Measurements from ENCODE around the gene SGTA.

The SGTA gene

GRCh38 chr19:2809387-2810140, 26.5 kb upstream of the SGTA start:
- no peak for DNase-seq (ENCODE audit: low read depth in 2 of 2)

- DNase-seq (ENCODE audit: low read depth in 2 of 2) = no peak
These were observed 25.3 kb upstream of the SGTA start for GRCh38 chr19:2808129-2808941.

- DNase-seq (ENCODE audit: low read depth in 2 of 2) = no peak
These were observed 24.5 kb upstream of the SGTA start for GRCh38 chr19:2807379-2808128.

- DNase-seq (ENCODE audit: low read depth in 2 of 2) = no peak
These were observed 23.8 kb upstream of the SGTA start for GRCh38 chr19:2806736-2807378.

- no peak for DNase-seq (ENCODE audit: low read depth in 2 of 2)
These were observed 23.0 kb upstream of the SGTA start for GRCh38 chr19:2805991-2806649.

- DNase-seq (ENCODE audit: low read depth in 2 of 2) = no peak
These were observed 22.3 kb upstream of the SGTA start for GRCh38 chr19:2805261-2805900.

GRCh38 chr19:2804156-2805004, 21.3 kb upstream of the SGTA start:
- no peak for DNase-seq (ENCODE audit: low read depth in 2 of 2)

GRCh38 chr19:2803486-2804155, 20.5 kb upstream of the SGTA start:
- no peak for DNase-seq (ENCODE audit: low read depth in 2 of 2)

- no peak for DNase-seq (ENCODE audit: low read depth in 2 of 2)
These were observed 19.8 kb upstream of the SGTA start for GRCh38 chr19:2802826-2803225.

GRCh38 chr19:2800506-2800905, 17.4 kb upstream of the SGTA start:
- no peak for DNase-seq (ENCODE audit: low read depth in 2 of 2)

GRCh38 chr19:2799273-2800020, 16.4 kb upstream of the SGTA start:
- DNase-seq (ENCODE audit: low read depth in 2 of 2) = no peak

GRCh38 chr19:2798733-2799132, 15.7 kb upstream of the SGTA start:
- DNase-seq (ENCODE audit: low read depth in 2 of 2) = no peak

GRCh38 chr19:2798158-2798685, 15.1 kb upstream of the SGTA start:
- no peak for DNase-seq (ENCODE audit: low read depth in 2 of 2)

- no peak for DNase-seq (ENCODE audit: low read depth in 2 of 2)
These were observed 14.2 kb upstream of the SGTA start for GRCh38 chr19:2797280-2797679.

GRCh38 chr19:2796659-2797266, 13.7 kb upstream of the SGTA start:
- DNase-seq (ENCODE audit: low read depth in 2 of 2) = no peak

- no peak for DNase-seq (ENCODE audit: low read depth in 2 of 2)
These were observed 13.0 kb upstream of the SGTA start for GRCh38 chr19:2795827-2796658.

GRCh38 chr19:2793577-2793976, 10.5 kb upstream of the SGTA start:
- no peak for DNase-seq (ENCODE audit: low read depth in 2 of 2)

All from stimulated activated CD4-positive, alpha-beta T cell treated with anti-CD3 and anti-CD28 coated beads, Interleukin-15, amount 100 ng/mL, for 48 hours (primary cell).